HEK293 (cell line): Measurements from ENCODE around the gene MPV17.
A peak's percentile ranks its signal among the peaks of the same experiment; 100 is the strongest.

Experiments used
- GFI1B ChIP-seq: fragments of 450-650 bp; formaldehyde crosslinking; IDR thresholded peaks from 2 replicates; pipeline ENCODE4 v1.5.1; 2016; ENCODE audit warnings: missing biosample characterization, missing genetic modification characterization
- GLI2 ChIP-seq: fragments of 450-650 bp; formaldehyde crosslinking; IDR thresholded peaks from 2 replicates; pipeline ENCODE4; 2017; ENCODE audit warnings: missing biosample characterization, missing genetic modification characterization, low read depth, borderline replicate concordance
- GLIS1 ChIP-seq: fragments of 450-650 bp; formaldehyde crosslinking; IDR thresholded peaks from 2 replicates; pipeline ENCODE4 v1.5.1; 2016; ENCODE audit warnings: missing biosample characterization, missing genetic modification characterization
- INSM2 ChIP-seq: fragments of 450-650 bp; formaldehyde crosslinking; IDR thresholded peaks from 2 replicates; pipeline ENCODE4 v1.5.1; 2016; ENCODE audit warnings: missing biosample characterization, missing genetic modification characterization
- KLF17 ChIP-seq: fragments of 450-650 bp; formaldehyde crosslinking; IDR thresholded peaks from 2 replicates; pipeline ENCODE4 v1.5.1; 2016; ENCODE audit warnings: missing biosample characterization, missing genetic modification characterization
- TCF7L2 ChIP-seq: IDR thresholded peaks from 2 replicates; pipeline ENCODE4 v1.6.1; 2011; ENCODE audit warnings: low read depth, mild to moderate bottlenecking, inconsistent platforms, low read length, moderate library complexity, borderline replicate concordance
- YY2 ChIP-seq: fragments of 450-650 bp; formaldehyde crosslinking; IDR thresholded peaks from 2 replicates; pipeline ENCODE4 v1.5.1; 2016; ENCODE audit warnings: missing biosample characterization, missing genetic modification characterization
- ZBTB17 ChIP-seq: fragments of 450-650 bp; formaldehyde crosslinking; IDR thresholded peaks from 2 replicates; pipeline ENCODE4 v1.5.1; 2016; ENCODE audit warnings: missing biosample characterization, missing genetic modification characterization
- ZBTB20 ChIP-seq: fragments of 450-650 bp; formaldehyde crosslinking; IDR thresholded peaks from 2 replicates; pipeline ENCODE4 v1.5.1; 2016; ENCODE audit warnings: missing biosample characterization, missing genetic modification characterization
- ZBTB21 ChIP-seq: fragments of 450-650 bp; formaldehyde crosslinking; IDR thresholded peaks from 2 replicates; pipeline ENCODE4 v1.5.1; 2017; ENCODE audit warnings: missing biosample characterization, missing genetic modification characterization
- ZEB2 ChIP-seq: fragments of 450-650 bp; formaldehyde crosslinking; IDR thresholded peaks from 2 replicates; pipeline ENCODE4 v1.5.1; 2016; ENCODE audit warnings: missing biosample characterization, missing genetic modification characterization
- ZNF169 ChIP-seq: fragments of 450-650 bp; formaldehyde crosslinking; IDR thresholded peaks from 2 replicates; pipeline ENCODE4 v1.5.1; 2016; ENCODE audit warnings: missing biosample characterization, missing genetic modification characterization
- ZNF211 ChIP-seq: fragments of 450-650 bp; formaldehyde crosslinking; IDR thresholded peaks from 2 replicates; pipeline ENCODE4 v1.5.1; 2016; ENCODE audit warnings: low read depth, missing biosample characterization, missing genetic modification characterization
- ZNF221 ChIP-seq: fragments of 450-650 bp; formaldehyde crosslinking; IDR thresholded peaks from 2 replicates; pipeline ENCODE4 v1.5.1; 2017; ENCODE audit warnings: missing biosample characterization, missing genetic modification characterization, borderline replicate concordance
- ZNF248 ChIP-seq: fragments of 450-650 bp; formaldehyde crosslinking; IDR thresholded peaks from 2 replicates; pipeline ENCODE4 v1.5.1; 2017; ENCODE audit warnings: missing biosample characterization, missing genetic modification characterization
- ZNF544 ChIP-seq: fragments of 450-650 bp; formaldehyde crosslinking; IDR thresholded peaks from 2 replicates; pipeline ENCODE4 v1.5.0; 2017; ENCODE audit warnings: missing biosample characterization, missing genetic modification characterization
- ZNF626 ChIP-seq: fragments of 450-650 bp; sonication (Bioruptor Pico); formaldehyde crosslinking; IDR thresholded peaks from 2 replicates; pipeline ENCODE4 v1.5.1; 2018; ENCODE audit warnings: missing biosample characterization, missing genetic modification characterization, inconsistent platforms
- ZNF785 ChIP-seq: fragments of 450-650 bp; formaldehyde crosslinking; IDR thresholded peaks from 2 replicates; pipeline ENCODE4 v1.5.1; 2016; ENCODE audit warnings: missing biosample characterization, missing genetic modification characterization
- ZNF830 ChIP-seq: fragments of 450-650 bp; IDR thresholded peaks from 2 replicates; pipeline ENCODE4 v1.5.0; 2018; ENCODE audit warnings: missing biosample characterization, missing genetic modification characterization, low read depth, mild to moderate bottlenecking, moderate library complexity
- TF ChIP-seq, protein P1 (sequence below): fragments of 450-650 bp; formaldehyde crosslinking; IDR thresholded peaks from 2 replicates; pipeline ENCODE4 v1.5.1; 2016; ENCODE audit warnings: missing biosample characterization, missing genetic modification characterization, borderline replicate concordance
- TF ChIP-seq, protein P2 (sequence below): fragments of 450-650 bp; formaldehyde crosslinking; IDR thresholded peaks from 2 replicates; pipeline ENCODE4 v1.5.1; 2016; ENCODE audit warnings: missing biosample characterization, missing genetic modification characterization
- TF ChIP-seq, protein P3 (sequence below): fragments of 450-650 bp; formaldehyde crosslinking; IDR thresholded peaks from 2 replicates; pipeline ENCODE4 v1.5.1; 2016; ENCODE audit warnings: missing biosample characterization, missing genetic modification characterization, low read depth
- TF ChIP-seq, protein P4 (sequence below): fragments of 450-650 bp; formaldehyde crosslinking; IDR thresholded peaks from 2 replicates; pipeline ENCODE4 v1.5.1; 2016; ENCODE audit warnings: missing biosample characterization, missing genetic modification characterization, borderline replicate concordance
- TF ChIP-seq, protein P5 (sequence below): fragments of 450-650 bp; formaldehyde crosslinking; IDR thresholded peaks from 2 replicates; pipeline ENCODE4 v1.5.1; 2016; ENCODE audit warnings: missing biosample characterization, missing genetic modification characterization

MPV17 gene

DNA sequence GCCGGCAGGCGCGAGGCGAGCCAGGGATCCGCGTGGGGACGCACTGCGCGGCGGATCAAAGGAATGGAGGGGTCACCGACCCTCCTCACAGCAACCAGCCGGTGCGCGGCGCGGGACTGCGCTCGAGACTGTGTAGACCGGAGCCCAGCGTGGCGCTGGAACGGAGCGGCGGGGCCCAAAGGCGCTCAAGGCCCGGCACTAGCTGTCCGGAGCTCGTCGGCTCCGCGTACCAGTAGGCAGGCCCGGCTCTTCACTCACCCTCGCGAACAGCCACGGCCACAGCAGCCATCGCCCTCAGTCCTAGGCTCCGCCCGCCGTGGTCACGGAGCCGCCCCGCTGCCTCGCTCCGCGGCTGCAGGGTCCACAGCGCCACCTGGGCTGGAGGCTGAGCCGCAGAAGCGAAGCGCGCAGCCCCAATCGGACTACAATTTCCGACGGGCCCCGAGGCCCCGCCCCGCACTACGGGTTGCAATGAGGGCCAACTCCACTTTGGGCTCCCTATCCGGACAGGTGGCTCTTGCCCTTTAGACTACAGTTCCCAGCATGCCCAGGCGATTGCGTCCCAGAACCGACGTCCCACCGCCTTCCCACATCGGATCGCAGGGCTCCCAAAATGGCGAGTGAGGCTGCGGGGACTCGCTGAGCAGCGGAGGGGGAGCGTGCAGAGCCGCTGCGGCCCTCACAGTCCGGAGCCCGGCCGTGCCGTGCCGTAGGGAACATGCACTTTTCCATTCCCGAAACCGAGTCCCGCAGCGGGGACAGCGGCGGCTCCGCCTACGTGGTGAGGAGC, 47.3 kb upstream of the MPV17 start, which contains the start of the genes EIF2B4 and SNX17 (continued):
- TF ChIP-seq, protein P1, sequence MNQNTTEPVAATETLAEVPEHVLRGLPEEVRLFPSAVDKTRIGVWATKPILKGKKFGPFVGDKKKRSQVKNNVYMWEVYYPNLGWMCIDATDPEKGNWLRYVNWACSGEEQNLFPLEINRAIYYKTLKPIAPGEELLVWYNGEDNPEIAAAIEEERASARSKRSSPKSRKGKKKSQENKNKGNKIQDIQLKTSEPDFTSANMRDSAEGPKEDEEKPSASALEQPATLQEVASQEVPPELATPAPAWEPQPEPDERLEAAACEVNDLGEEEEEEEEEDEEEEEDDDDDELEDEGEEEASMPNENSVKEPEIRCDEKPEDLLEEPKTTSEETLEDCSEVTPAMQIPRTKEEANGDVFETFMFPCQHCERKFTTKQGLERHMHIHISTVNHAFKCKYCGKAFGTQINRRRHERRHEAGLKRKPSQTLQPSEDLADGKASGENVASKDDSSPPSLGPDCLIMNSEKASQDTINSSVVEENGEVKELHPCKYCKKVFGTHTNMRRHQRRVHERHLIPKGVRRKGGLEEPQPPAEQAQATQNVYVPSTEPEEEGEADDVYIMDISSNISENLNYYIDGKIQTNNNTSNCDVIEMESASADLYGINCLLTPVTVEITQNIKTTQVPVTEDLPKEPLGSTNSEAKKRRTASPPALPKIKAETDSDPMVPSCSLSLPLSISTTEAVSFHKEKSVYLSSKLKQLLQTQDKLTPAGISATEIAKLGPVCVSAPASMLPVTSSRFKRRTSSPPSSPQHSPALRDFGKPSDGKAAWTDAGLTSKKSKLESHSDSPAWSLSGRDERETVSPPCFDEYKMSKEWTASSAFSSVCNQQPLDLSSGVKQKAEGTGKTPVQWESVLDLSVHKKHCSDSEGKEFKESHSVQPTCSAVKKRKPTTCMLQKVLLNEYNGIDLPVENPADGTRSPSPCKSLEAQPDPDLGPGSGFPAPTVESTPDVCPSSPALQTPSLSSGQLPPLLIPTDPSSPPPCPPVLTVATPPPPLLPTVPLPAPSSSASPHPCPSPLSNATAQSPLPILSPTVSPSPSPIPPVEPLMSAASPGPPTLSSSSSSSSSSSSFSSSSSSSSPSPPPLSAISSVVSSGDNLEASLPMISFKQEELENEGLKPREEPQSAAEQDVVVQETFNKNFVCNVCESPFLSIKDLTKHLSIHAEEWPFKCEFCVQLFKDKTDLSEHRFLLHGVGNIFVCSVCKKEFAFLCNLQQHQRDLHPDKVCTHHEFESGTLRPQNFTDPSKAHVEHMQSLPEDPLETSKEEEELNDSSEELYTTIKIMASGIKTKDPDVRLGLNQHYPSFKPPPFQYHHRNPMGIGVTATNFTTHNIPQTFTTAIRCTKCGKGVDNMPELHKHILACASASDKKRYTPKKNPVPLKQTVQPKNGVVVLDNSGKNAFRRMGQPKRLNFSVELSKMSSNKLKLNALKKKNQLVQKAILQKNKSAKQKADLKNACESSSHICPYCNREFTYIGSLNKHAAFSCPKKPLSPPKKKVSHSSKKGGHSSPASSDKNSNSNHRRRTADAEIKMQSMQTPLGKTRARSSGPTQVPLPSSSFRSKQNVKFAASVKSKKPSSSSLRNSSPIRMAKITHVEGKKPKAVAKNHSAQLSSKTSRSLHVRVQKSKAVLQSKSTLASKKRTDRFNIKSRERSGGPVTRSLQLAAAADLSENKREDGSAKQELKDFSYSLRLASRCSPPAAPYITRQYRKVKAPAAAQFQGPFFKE (tag by site-specific recombination) = no peak
- TF ChIP-seq, protein P2, sequence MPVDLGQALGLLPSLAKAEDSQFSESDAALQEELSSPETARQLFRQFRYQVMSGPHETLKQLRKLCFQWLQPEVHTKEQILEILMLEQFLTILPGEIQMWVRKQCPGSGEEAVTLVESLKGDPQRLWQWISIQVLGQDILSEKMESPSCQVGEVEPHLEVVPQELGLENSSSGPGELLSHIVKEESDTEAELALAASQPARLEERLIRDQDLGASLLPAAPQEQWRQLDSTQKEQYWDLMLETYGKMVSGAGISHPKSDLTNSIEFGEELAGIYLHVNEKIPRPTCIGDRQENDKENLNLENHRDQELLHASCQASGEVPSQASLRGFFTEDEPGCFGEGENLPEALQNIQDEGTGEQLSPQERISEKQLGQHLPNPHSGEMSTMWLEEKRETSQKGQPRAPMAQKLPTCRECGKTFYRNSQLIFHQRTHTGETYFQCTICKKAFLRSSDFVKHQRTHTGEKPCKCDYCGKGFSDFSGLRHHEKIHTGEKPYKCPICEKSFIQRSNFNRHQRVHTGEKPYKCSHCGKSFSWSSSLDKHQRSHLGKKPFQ (tag by site-specific recombination) = no peak
- TF ChIP-seq ZNF221 = 0 out of 2 replicates have a peak, but pooled peaks have one; percentile 41
- no peak; the same call in 1 of the 2 replicates for TF ChIP-seq GLIS1 (tag by site-specific recombination)
- TF ChIP-seq YY2 (tag by site-specific recombination) = peak; percentile 87
- no peak for TF ChIP-seq INSM2
- peak; percentile 97 for TF ChIP-seq ZBTB17 (tag by site-specific recombination)
- no peak for TF ChIP-seq GLI2 (tag by site-specific recombination)
- no peak for TF ChIP-seq ZNF169
- TF ChIP-seq ZBTB21 (tag by site-specific recombination) = peak; percentile 20
- no peak for TF ChIP-seq ZNF248
- no peak for TF ChIP-seq GFI1B (tag by site-specific recombination)
- peak; percentile 100 for TF ChIP-seq TCF7L2
- TF ChIP-seq ZNF544 (tag by site-specific recombination) = no peak
- TF ChIP-seq ZBTB20 (tag by site-specific recombination) = peak; percentile 86; the same call in 1 of the 2 replicates
- no peak for TF ChIP-seq ZNF830
- TF ChIP-seq, protein P3, sequence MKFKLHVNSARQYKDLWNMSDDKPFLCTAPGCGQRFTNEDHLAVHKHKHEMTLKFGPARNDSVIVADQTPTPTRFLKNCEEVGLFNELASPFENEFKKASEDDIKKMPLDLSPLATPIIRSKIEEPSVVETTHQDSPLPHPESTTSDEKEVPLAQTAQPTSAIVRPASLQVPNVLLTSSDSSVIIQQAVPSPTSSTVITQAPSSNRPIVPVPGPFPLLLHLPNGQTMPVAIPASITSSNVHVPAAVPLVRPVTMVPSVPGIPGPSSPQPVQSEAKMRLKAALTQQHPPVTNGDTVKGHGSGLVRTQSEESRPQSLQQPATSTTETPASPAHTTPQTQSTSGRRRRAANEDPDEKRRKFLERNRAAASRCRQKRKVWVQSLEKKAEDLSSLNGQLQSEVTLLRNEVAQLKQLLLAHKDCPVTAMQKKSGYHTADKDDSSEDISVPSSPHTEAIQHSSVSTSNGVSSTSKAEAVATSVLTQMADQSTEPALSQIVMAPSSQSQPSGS (tag by site-specific recombination) = no peak
- no peak; the same call in 1 of the 2 replicates for TF ChIP-seq KLF17 (tag by site-specific recombination)
- no peak for TF ChIP-seq ZNF626
- TF ChIP-seq ZNF785 (tag by site-specific recombination) = no peak
- peak; percentile 95 for TF ChIP-seq ZEB2 (tag by site-specific recombination)
- TF ChIP-seq, protein P4, sequence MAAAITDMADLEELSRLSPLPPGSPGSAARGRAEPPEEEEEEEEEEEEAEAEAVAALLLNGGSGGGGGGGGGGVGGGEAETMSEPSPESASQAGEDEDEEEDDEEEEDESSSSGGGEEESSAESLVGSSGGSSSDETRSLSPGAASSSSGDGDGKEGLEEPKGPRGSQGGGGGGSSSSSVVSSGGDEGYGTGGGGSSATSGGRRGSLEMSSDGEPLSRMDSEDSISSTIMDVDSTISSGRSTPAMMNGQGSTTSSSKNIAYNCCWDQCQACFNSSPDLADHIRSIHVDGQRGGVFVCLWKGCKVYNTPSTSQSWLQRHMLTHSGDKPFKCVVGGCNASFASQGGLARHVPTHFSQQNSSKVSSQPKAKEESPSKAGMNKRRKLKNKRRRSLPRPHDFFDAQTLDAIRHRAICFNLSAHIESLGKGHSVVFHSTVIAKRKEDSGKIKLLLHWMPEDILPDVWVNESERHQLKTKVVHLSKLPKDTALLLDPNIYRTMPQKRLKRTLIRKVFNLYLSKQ = no peak
- TF ChIP-seq ZNF211 (tag by site-specific recombination) = no peak
- TF ChIP-seq, protein P5, sequence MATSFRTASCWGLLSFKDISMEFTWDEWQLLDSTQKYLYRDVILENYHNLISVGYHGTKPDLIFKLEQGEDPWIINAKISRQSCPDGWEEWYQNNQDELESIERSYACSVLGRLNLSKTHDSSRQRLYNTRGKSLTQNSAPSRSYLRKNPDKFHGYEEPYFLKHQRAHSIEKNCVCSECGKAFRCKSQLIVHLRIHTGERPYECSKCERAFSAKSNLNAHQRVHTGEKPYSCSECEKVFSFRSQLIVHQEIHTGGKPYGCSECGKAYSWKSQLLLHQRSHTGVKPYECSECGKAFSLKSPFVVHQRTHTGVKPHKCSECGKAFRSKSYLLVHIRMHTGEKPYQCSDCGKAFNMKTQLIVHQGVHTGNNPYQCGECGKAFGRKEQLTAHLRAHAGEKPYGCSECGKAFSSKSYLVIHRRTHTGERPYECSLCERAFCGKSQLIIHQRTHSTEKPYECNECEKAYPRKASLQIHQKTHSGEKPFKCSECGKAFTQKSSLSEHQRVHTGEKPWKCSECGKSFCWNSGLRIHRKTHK (tag by site-specific recombination) = no peak
